Left ventricle myocardium superior (tissue), 1 donor: Measurements from ENCODE around the gene PLXNA2. TPM values are rescaled to one million over a fixed set of nuclear protein-coding genes. Genes with fewer than 3 reads are reported as not detected.

Source experiments
- ATAC-seq: fragments of 200-7000 bp; cut with Tn5 transposase; one replicate; pipeline ENCODE4 v1.9.1; 2020; ENCODE audit warnings: mild to moderate bottlenecking, moderate library complexity
- DNase-seq: peaks from one replicate; pipeline ENCODE4 v3.0.0-alpha.2; 2020
- intact Hi-C: fragments of 100-400 bp; cut with micrococcal nuclease; formaldehyde crosslinking; loops from one replicate; pipeline ENCODE4 v1.11.0; 2022
- total RNA-seq: library from RNA; stranded (reverse); fragmentation: NEBNext Ultra II Directional; extraction: Animal tissue kit (Norgen Biotek cat#: 25700); gene quantifications from one replicate; pipeline ENCODE4 v1.2.1, GENCODE V29; 2021
- donor health status: DM: no; HTN: yes; CAD: no; lungs with severe emphysema.

Gene PLXNA2
- total RNA-seq, 1 donor from 2014 or later, result 12.1 TPM

DNA sequence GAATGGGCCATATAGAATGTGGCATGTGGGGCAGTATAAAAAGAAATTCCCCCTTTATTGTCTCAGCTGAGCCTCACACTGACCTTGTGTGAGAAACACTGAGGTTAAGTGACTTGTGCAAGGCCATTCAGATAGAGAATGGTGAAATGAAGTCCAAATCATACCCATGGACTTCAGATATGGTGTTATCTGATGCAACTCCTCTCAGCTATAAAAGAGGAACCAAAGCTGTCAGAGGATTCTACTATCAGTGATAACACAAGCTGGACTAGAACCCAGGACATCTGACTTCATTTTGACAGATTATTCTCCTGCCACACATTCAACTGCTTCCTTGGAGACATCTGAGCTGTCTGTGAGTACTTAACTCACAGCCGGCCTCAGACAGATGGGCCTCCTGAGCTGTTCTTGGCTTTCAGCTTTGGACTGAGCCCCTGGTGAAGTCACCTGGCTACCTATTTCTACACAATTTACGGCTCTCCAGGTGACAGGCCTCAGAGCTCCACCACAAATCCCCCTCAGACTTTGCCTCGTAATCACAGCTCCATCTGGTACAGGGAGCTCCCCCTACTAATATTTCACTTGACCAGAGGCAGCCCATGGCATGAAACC is 104.6 kb downstream of the PLXNA2 start:
- intact Hi-C loops, result loop anchor here (10.0 kb wide), 1 partner anchor 105 kb away; the partner anchor contains the start of gene PLXNA2
- DNase-seq (no peak), ATAC-seq (no peak)

DNA sequence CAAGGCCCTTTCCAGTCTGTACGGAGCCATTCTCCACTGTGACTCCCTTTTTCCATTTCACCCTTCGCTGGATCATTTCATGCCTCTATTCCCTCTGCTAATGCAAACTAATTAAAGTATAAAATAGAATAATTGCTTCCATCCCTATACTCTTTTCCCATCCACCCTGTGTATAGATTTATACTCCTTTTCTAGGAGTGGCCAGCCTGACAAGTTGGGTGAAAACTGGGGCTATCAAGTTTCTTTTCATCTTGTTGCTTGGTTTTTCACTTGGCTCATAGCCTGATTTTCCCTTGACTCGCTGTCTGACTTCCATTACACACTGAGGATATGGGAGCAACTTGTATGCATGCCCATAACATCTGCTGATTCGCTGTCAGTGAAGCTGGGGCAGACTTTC is 107.0 kb downstream of the PLXNA2 start:
- no peak for DNase-seq
- ATAC-seq, result no peak

DNA sequence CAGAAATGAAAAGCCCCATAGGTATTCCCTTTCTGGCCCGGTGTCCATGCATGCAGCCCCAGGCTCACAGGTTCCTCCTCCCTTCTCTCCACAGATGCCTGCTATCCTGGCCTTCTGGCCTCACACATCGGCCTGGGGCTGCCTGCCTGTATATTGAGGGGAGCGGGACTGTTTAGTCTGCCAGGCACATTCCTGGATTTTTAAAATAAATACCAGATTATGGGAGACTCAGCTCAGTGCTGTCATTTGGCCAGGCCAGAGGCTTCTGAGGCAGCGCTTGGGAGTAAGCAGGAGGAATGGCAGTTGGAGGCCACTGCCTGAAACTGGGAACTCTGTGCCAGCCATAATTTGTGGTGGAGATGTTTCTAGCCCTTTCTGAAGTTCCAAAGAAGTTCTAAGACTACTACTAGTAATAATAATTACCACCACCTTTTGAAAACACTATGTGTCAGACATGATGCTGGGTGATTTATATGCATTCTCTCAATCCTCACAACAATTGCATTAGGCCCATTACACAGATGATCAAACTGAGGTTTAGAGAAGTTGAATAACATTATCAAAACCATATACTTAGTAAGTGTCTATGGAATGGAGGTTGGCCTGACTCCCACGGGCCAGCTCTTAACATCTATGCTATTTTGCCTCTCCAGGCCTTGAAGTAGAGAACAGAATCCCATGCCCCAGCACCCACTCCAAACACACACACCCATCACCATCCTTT is 107.6 kb downstream of the PLXNA2 start:
- intact Hi-C loops, result loop anchor here (10.0 kb wide), 1 partner anchor 108 kb away; the partner anchor contains the start of gene PLXNA2

More for the DNA sequence above, 107.0 kb downstream of the PLXNA2 start:
- intact Hi-C loops, result loop anchor here (10.0 kb wide), 1 partner anchor 108 kb away; the partner anchor contains the start of gene PLXNA2

DNA sequence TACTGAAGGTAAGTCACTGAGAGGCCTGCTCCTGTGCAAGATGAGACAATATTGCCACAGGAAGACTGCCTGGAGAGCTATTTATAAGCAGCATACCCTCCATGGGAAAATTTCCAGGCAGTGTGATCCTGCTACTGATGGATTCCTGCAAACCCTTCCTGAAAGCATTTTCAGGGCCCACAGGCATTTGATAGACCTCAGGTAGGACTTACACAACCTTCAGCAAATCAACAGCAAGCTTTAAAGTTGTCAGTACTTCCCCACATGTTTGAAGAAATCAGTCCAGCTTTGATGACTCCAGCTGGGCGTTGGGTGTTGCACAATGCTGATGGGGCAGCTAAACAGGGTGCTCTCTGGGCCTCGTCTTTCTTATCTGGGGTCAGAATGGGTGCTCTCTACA is 108.8 kb downstream of the PLXNA2 start:
- no peak for DNase-seq
- intact Hi-C loops, result loop anchor here (10.0 kb wide), 1 partner anchor 109 kb away; the partner anchor contains the start of gene PLXNA2
- ATAC-seq, result peak; percentile 47

More for the DNA sequence above, 107.6 kb downstream of the PLXNA2 start:
- DNase-seq, result no peak
- no peak for ATAC-seq

DNA sequence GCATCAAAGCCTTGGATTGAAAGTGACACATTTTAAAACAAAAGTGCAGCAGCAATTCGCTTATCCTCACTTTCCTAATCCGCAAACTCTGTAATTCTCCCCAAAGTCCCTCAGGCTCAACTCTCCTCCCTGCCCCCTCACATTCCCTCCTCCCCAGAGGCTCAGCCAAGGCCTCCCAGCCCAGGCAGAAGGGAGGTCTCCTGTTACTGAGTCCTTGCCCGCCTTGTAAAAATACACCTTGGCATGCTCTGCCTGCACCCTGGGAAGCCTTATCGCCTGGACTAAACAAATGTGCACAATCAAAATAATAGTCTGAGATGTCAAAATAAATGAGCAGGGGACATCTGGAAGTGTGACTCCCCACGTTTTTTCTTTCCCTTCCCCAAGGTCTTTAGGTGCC is 109.7 kb downstream of the PLXNA2 start:
- no peak for ATAC-seq
- DNase-seq, result no peak
- intact Hi-C loops, result loop anchor here (10.0 kb wide), 1 partner anchor 110 kb away; the partner anchor contains the start of gene PLXNA2

DNA sequence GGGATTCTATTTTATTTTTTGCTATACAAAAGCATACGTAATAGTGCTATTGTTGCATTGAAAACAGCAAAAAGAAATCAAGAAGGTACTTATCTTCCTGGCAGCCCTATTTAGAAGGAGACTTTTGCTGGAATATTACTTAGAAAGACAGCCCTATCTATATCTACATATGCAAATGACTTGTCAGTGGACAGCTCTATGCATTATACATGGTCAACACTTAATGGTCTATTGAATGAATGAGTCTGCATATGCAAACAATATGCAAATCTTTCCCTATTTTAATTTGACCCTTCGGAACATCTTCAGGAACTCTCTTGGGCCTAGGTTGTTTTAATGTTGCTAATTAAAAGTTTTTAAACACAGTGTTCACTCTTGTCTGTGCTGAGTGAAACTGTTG is 110.8 kb downstream of the PLXNA2 start:
- DNase-seq, result no peak
- intact Hi-C loops, result loop anchor here (10.0 kb wide), 1 partner anchor 111 kb away; the partner anchor contains the start of gene PLXNA2
- no peak for ATAC-seq

DNA sequence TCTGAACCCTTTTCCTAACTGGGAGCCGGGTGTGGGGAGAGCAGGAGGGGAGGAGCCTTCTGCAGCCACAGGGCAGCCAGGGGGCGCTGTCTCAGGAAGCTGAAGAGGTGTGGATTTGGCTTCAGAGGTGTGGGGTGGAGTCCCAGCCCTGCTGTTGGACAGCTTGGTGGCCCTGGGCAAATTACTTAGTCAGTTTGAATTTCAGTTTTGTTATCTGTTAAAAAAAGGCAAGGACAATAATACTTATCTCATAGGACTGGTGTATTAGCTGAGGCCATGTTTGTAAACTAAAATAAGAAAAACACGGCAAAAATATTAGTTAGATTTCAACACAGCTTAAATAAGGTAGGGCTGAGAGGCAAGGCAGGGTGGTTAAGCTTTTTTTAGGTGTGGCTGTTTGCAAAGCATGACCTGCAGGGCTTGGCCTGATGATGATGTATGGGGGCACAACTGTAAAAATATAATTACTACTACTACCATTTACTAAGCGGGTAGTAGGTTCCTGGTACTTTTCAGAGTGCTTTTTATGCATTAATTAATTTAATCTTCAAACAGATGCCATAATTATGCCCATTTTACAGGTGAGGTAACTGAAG is 111.8 kb downstream of the PLXNA2 start:
- intact Hi-C loops, result loop anchor here (10.0 kb wide), 1 partner anchor 112 kb away; the partner anchor contains the start of gene PLXNA2
- peak; percentile 90 for ATAC-seq
- DNase-seq, result peak; percentile 90

DNA sequence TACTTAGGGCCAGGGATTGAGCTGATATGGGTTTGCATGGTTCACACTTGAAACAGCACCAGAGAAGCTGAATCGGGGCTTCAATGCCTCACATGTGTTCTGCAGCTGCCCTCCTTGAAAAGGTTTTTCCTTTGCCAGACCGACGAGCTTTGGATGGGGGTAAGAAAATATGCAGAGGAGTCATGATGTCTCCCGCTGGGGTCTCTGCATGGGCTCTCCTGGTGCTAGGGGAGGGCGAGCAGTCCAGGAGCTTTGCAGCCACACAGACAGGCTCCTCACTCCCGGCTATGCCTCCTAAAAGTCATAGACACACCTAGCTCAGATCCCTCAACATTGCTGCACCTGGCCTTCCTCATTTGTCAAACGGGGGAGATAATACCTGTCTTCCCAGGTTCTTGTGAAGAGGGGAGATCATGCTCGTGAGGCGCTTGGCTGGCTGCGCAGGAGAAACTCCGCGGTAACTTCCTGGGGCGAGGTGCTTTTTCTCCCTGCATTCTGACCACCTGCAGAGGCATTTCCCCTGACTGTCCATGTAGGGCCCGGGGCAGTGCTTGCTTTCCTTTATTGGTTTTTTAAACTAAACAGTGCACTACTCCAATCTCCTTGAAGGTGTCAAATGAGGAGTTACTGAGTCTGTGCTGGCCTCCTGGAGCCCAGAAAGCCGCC is 112.4 kb downstream of the PLXNA2 start:
- DNase-seq, result no peak
- no peak for ATAC-seq
- intact Hi-C loops, result loop anchor here (10.0 kb wide), 1 partner anchor 113 kb away; the partner anchor contains the start of gene PLXNA2

DNA sequence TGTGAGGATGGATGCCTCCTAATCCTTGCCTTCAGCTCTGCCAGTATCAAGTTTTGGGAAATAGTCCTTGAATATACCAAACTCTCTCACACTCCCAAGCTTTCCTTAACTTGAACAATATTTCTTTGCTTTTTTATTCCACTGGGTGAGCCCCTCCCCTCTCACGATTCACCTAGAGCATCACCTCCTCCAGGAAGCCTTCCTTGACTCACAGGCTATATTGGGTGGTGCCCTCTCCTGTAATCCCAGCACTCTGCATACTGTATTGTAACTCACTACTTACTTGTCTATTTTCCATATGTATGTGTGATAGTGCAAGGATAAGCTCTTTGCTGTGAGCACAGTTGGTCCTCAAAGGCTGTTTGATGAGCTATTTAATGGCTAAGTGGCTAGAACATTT is 114.7 kb downstream of the PLXNA2 start:
- intact Hi-C loops, result no loop called here
- ATAC-seq, result no peak
- no peak for DNase-seq

DNA sequence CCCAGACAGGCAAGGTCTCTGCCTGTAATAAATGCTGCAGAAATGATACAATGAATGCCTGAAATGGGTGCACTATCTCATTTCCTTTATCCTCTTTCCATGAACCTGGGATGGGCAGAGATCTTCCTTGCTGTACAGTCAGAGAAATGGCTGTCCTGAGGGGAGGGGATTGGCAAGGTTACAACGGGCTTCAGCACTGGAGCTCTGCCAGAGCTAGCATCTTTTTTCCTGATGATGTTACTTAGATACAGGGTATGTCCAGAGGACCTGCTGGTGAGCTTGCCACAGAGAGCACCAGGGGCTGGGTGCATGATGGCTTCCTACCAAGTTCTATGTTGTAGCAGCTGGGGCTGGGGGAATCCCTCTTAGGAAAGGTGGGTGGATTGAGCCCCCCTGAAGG is 115.1 kb downstream of the PLXNA2 start:
- DNase-seq, result no peak
- ATAC-seq, result no peak
- intact Hi-C loops, result no loop called here

DNA sequence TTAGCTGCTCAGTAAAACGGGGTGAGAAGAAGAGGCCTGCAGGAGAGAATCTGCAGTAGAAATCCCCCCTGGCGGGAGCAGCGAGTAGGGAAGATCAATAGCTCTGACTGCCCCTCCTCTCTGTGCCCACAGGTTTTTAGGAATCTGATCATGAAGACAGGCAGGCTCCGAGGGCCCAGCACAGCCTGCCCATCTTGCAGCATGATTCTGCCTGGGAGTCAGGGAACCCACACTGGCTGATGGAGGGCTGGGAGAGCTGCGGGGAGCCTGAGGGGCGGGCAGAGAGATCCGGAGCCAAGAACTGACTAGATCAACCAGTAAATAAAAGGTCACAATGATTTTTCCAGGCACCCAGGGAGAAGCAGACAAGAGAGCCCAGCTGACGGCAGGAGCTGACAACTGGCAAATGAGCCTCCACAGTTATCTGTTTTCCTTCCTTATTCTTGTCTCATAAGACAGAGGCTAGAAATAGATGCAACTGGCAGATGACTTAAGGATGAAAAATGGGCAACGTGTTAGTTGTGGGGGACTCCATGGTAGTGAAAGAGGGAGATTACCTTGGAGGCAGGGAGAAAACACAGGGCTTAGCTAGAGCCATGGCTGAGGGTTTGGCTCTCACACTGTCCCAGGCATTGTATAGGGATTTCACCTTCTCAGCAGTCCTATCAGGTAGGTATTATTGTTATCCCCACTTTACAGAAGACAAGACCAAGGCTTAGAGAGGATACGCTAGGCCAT is 116.2 kb downstream of the PLXNA2 start:
- DNase-seq (no peak), ATAC-seq (no peak)
- intact Hi-C loops, result no loop called here

DNA sequence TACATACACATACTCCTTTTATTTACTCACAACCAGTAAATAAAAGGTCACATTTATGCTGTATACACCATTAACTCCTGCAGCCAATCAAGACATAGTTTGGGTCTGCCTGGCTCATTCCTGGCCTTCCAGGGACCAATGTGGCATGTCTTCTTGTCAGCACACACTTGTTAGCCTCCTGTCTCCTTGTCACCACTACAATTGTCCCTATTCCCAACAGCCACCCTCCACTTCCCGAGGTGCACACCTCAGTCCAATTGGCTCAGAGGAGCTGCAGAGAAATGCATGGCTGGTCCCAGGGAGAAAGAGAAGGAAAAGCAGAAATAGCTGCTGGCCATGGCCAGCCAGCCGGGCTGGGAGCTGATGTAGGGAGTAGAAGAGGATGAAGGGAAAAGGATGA is 116.9 kb downstream of the PLXNA2 start:
- intact Hi-C loops, result no loop called here
- ATAC-seq, result peak; percentile 81
- DNase-seq, result no peak

DNA sequence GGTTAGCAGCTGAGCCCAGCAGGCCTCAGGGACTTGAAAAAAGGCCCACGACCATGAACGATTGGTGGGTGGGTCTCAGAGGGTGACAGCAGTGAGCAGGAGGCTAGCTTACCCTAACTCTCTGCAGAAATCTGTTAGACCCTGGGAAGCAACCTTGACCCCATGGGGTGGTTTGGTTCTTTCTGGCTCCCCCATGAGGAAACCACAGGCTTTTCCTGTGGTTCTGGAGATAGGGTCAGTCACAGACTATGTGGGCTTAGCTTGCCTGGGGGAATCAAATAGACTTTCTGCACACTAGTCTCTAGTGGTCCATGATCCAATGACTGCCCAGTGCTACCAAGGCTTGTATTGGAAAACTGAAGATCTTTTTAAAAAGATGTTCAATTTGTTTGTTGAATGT is 118.1 kb downstream of the PLXNA2 start:
- intact Hi-C loops, result no loop called here

DNA sequence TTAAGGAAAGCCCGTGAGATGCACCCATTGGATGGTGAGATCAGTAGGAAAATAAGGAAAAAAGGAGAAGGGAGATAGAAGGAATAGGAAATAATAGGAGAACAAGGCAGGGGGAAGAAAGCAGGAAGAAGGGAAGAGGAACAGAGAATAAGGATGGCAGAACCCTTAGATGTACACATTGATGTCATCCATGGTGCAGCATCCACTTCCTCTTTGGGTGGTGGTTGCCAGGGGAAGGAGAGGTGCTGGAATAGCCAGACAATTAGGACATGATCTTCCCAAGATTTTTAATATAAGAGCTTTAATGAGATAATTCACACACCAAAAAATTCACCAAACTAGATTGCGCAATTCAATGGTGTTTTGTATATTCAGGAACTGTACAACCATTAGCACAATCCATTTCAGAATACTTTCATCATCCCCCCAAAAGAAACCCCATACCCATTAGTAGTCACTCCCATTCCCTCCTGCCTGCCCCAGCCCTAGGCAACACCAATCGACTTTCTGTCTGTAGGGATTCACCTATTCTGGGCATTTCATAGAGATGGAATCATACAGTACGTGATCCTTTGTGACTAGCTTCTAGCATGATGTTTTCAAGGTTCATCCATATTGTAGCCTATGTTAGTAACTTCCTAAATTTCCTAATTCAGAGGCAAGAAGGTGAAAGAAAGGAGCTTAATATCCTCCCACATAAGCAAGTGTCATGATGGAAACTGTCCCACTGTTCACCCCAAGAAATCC is 121.4 kb downstream of the PLXNA2 start:
- ATAC-seq (no peak), DNase-seq (no peak)
- intact Hi-C loops, result no loop called here

More for the DNA sequence above, 118.1 kb downstream of the PLXNA2 start:
- ATAC-seq (no peak), DNase-seq (no peak)

DNA sequence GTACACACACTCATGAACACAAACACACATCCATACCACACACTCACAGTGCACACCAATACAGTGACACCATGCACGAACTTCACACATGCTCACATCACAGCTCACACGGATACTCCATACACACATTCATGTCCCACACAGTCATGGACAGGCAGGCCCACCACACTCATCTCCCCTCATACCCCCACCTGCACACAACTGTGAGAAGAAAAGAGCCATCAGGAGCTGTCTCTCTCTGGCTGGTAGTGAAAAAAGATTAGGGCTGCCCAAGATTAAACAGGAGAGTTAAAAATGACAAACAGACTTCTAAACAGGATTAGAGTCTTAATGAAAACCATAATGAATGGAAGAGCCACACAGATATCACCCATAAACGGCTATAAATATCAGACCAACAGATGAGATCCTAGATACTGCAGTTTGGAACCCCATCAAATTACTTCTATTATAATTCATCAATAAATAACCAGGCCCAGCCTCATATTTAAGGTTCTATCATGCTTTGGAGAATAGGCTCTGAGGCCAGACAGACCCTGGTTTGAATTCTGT is 122.3 kb downstream of the PLXNA2 start:
- no peak for ATAC-seq
- no peak for DNase-seq
- intact Hi-C loops, result no loop called here

DNA sequence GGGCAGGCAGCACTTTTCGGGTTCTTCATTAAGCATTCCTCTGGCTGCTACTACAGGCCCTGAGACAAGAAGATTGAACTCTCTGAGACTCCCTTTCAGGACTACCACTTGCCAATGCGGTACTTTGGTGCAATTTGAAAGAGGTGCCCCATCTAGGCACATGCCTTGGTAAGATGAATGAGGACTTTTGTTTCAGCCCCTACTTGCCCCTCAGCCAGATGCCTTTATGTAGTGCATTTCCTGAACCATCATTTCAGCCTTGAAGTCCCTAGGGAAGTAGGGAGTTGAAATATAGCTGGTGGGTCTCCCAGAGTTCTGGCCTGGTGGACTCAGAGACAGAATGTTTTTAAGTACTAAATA is 123.8 kb downstream of the PLXNA2 start:
- ATAC-seq (no peak), DNase-seq (no peak)
- intact Hi-C loops, result no loop called here

DNA sequence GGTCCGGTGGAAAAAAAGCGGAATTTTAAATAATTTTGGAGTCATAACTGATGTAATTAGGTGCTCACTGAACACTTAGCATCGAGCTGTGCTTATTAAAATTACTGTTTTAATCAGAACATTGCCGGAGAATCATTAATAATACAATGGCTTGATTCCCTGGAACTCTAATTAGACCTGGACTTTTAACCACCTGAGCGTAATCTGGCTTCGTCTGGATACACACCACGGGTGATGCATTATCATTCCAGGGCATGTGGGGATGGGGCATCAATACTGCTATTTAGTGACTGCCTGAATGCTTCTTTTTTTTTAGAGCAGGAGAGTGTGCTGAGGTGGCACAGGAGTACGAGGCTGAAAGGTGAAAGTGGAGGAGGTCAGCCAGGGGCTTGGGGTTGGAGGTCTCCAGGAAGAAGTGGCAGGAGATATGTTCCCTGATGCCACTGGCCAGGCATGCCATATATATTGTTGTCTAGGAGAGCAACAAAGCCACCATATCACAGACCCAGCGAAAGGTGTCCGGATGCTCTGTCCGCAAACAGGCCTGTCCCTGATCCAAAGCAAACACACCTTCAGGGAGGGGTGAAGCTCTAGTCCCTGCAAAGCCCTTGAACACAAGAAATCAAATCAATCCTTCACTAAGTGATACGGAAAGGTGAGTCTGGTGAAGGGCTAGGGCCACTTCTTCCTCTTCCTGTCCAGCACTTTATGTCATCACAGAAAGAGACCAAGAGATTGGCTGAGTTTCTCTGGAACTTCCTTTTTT is 125.2 kb downstream of the PLXNA2 start:
- ATAC-seq, result no peak
- no peak for DNase-seq
- intact Hi-C loops, result loop anchor here (2.0 kb wide), 1 partner anchor 70 kb away; no protein-coding TSS in a partner anchor
